OCI-LY1 (cell line): ENCODE data around the gene RTTN.

Experiments
- H2AFZ ChIP-seq: fragments of 200-600 bp; sonication (generic), shearing (Covaris generic); 2 replicates; pipeline ENCODE4 v1.6.0; 2014; ENCODE audit warnings: antibody characterized with exemption, mild to moderate bottlenecking, low read length
- H3F3A ChIP-seq: fragments of 200-600 bp; sonication (generic), shearing (Covaris generic); 2 replicates; pipeline ENCODE4 v1.6.0; 2014; ENCODE audit warnings: mild to moderate bottlenecking, antibody characterized with exemption, low read length, moderate library complexity; ENCODE audit not compliant: insufficient read depth
- H3K27ac ChIP-seq: fragments of 200-600 bp; sonication (generic); 2 replicates; pipeline ENCODE4 v1.5.1; 2014; ENCODE audit warnings: low read length, mixed run types, mild to moderate bottlenecking, low read depth; ENCODE audit not compliant: poor library complexity, severe bottlenecking
- H3K27me3 ChIP-seq: fragments of 200-600 bp; sonication (generic); 2 replicates; pipeline ENCODE4 v1.6.0; 2014; ENCODE audit warnings: antibody characterized with exemption, mild to moderate bottlenecking, low read length, moderate library complexity; ENCODE audit not compliant: insufficient read depth
- H3K36me3 ChIP-seq: fragments of 200-600 bp; sonication (generic); 2 replicates; pipeline ENCODE4 v1.6.1; 2014; ENCODE audit warnings: mild to moderate bottlenecking, antibody characterized with exemption, low read length, moderate library complexity, mixed read lengths; ENCODE audit not compliant: insufficient read depth
- H3K4me1 ChIP-seq: fragments of 200-600 bp; sonication (generic); 2 replicates; pipeline ENCODE4 v1.5.1; 2014; ENCODE audit warnings: mild to moderate bottlenecking, low read length, moderate library complexity; ENCODE audit not compliant: insufficient read depth, severe bottlenecking
- H3K4me2 ChIP-seq: fragments of 200-600 bp; sonication (generic), shearing (Covaris generic); 2 replicates; pipeline ENCODE4 v1.6.1; 2014; ENCODE audit warnings: low read length
- H3K4me3 ChIP-seq: fragments of 200-600 bp; sonication (generic); 2 replicates; pipeline ENCODE4 v1.5.1; 2014; ENCODE audit warnings: low read length, low read depth, mild to moderate bottlenecking, mixed read lengths; ENCODE audit not compliant: poor library complexity, severe bottlenecking
- H3K79me2 ChIP-seq: fragments of 200-600 bp; shearing (Covaris generic); 2 replicates; pipeline ENCODE4 v1.6.1; 2016; ENCODE audit warnings: mixed run types, low read length, mixed read lengths; ENCODE audit not compliant: insufficient read depth
- H3K9ac ChIP-seq: fragments of 200-600 bp; sonication (generic), shearing (Covaris generic); 2 replicates; pipeline ENCODE4 v1.6.1; 2014; ENCODE audit warnings: mild to moderate bottlenecking, low read length, mixed read lengths
- H3K9me2 ChIP-seq: fragments of 200-600 bp; sonication (generic), shearing (Covaris generic); 2 replicates; pipeline ENCODE4 v1.6.1; 2014; ENCODE audit warnings: low read depth, mild to moderate bottlenecking, low read length, mixed read lengths
- H3K9me3 ChIP-seq: fragments of 200-600 bp; shearing (Covaris generic); 2 replicates; pipeline ENCODE4 v1.6.1; 2014; ENCODE audit warnings: low read length, mixed read lengths
- H4K20me1 ChIP-seq: fragments of 200-600 bp; sonication (generic), shearing (Covaris generic); 2 replicates; pipeline ENCODE4 v1.6.0; 2016; ENCODE audit warnings: mild to moderate bottlenecking, low read length; ENCODE audit not compliant: insufficient read depth
- EZH2 ChIP-seq: fragments of 200-600 bp; sonication (generic), shearing (Covaris generic); IDR thresholded peaks from 2 replicates; pipeline ENCODE4 v1.8.0; 2017; ENCODE audit warnings: borderline replicate concordance, mixed run types, mild to moderate bottlenecking, antibody characterized with exemption, low read length, moderate library complexity, mixed read lengths
- TF ChIP-seq, protein P1 (sequence below): fragments of 200-600 bp; sonication (generic), shearing (Covaris generic); IDR thresholded peaks from 2 replicates; pipeline ENCODE4 v1.5.1; 2017; ENCODE audit warnings: mild to moderate bottlenecking, antibody characterized with exemption, low read length, moderate library complexity, mixed read lengths

The RTTN gene

DNA sequence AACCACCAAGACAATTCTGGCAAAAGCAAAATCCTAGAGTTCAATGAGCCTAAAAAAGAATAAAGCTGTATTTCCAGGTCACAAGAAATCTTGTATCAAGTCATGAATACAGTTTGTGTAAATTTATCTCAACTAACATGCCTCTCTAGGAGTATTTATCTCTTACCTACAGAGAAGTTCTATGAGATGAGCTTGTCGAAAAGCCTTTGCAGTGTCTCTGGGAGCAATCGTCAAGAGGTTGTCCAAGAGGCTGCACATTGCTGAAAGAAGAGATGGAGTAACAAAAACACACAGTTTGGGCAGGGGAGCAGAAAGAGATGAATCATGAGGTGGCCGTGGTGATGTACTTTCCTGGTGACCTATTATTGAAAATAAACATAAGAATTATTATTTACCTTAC, 145.8 kb downstream of the RTTN start:
- Histone ChIP-seq H3K9me2 (no peaks in the 10 kb centered on the region), H3K9ac (no peak overlapping the region), H3K79me2 (no peaks in the 10 kb centered on the region), H3K4me2 (no peak overlapping the region), H3K27ac (no peak overlapping the region), H3K9me3 (no peaks in the 10 kb centered on the region), H3K27me3 (no peaks in the 10 kb centered on the region), H3F3A (no peaks in the 10 kb centered on the region), H3K36me3 (peaks cover 38% of the 10 kb centered on the region), H3K4me3 (no peak overlapping the region), H3K4me1 (no peaks in the 10 kb centered on the region), H4K20me1 (no peaks in the 10 kb centered on the region), H2AFZ (no peak overlapping the region)
- TF ChIP-seq, protein P1, sequence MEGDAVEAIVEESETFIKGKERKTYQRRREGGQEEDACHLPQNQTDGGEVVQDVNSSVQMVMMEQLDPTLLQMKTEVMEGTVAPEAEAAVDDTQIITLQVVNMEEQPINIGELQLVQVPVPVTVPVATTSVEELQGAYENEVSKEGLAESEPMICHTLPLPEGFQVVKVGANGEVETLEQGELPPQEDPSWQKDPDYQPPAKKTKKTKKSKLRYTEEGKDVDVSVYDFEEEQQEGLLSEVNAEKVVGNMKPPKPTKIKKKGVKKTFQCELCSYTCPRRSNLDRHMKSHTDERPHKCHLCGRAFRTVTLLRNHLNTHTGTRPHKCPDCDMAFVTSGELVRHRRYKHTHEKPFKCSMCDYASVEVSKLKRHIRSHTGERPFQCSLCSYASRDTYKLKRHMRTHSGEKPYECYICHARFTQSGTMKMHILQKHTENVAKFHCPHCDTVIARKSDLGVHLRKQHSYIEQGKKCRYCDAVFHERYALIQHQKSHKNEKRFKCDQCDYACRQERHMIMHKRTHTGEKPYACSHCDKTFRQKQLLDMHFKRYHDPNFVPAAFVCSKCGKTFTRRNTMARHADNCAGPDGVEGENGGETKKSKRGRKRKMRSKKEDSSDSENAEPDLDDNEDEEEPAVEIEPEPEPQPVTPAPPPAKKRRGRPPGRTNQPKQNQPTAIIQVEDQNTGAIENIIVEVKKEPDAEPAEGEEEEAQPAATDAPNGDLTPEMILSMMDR: no peak
- TF ChIP-seq EZH2: no peak

DNA sequence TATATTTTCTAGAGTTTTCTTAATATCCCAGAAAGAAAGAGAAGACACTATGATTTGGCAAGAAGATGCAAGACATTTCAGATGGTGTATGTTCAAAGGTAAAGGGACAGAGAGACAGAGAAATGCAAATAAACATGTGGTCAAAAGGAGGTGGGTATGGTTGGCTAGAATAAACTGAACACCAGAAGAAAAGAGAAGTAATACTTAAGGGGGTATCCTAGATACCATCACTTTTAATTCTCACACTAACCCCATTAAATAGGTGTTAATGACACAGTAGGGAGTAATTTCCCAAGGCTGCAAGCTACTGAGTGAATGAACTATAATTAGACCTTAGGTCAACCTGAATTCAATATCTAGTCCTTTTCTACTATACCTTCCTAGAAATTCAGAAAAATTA, 146.6 kb downstream of the RTTN start:
- H3K79me2 ChIP-seq: no peaks in the 10 kb centered on the region
- H3K9me3 ChIP-seq: no peaks in the 10 kb centered on the region
- no peaks in the 10 kb centered on the region for H4K20me1 ChIP-seq
- no peaks in the 10 kb centered on the region for H3K27me3 ChIP-seq
- no peaks in the 10 kb centered on the region for H3F3A ChIP-seq
- H3K4me1 ChIP-seq: no peaks in the 10 kb centered on the region
- TF ChIP-seq, protein P1: no peak
- TF ChIP-seq EZH2: no peak
- H3K4me3 ChIP-seq: no peak overlapping the region
- H3K4me2 ChIP-seq: no peak overlapping the region
- H3K9me2 ChIP-seq: no peaks in the 10 kb centered on the region
- peaks cover 39% of the 10 kb centered on the region; the same call in 1 of the 2 replicates for H3K36me3 ChIP-seq
- H2AFZ ChIP-seq: no peak overlapping the region
- H3K27ac ChIP-seq: no peak overlapping the region
- no peak overlapping the region for H3K9ac ChIP-seq

DNA sequence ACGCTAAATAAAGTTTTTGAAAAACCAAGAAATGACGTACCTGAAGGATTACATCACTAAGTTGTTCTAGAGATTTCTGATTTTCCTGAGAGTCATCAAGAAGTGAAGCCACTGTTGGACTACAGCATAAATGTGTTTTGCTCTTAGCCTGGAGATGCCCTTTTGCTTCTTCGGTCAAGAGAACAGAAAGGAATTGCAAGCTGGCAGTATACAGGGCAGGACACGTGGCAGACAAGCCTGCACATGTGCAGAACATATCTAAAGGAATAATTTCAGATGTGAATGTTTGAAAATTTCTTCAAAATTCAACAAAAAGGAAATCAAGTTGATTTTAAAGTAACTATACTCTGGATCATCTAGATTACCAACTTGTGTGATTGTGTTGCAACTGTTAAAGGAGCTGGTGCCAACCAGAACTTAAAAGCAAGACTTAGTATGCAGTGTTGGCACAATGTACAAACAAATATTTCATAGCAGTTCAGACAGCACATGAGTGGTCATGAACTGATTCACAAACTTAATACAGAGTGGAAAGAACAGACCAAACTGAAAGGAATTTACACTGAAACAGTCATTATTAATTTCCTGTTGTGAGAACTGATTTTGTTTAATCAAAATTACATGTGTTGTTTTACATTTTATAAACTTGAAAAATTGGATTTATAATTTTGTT, 157.4 kb downstream of the RTTN start:
- Histone ChIP-seq H3K79me2 (no peaks in the 10 kb centered on the region), H3K9ac (no peak overlapping the region), H4K20me1 (no peaks in the 10 kb centered on the region), H3K27ac (no peak overlapping the region), H3K27me3 (no peaks in the 10 kb centered on the region), H3K9me2 (no peaks in the 10 kb centered on the region), H3K36me3 (peaks cover 5% of the 10 kb centered on the region; the same call in 1 of the 2 replicates), H3K4me2 (no peak overlapping the region), H3K9me3 (no peaks in the 10 kb centered on the region), H2AFZ (no peak overlapping the region), H3K4me1 (no peaks in the 10 kb centered on the region), H3K4me3 (no peak overlapping the region), H3F3A (no peaks in the 10 kb centered on the region)
- TF ChIP-seq EZH2: no peak
- TF ChIP-seq, protein P1: no peak
